Measurements from ENCODE around the gene PRKCG.

PRKCG gene

DNA sequence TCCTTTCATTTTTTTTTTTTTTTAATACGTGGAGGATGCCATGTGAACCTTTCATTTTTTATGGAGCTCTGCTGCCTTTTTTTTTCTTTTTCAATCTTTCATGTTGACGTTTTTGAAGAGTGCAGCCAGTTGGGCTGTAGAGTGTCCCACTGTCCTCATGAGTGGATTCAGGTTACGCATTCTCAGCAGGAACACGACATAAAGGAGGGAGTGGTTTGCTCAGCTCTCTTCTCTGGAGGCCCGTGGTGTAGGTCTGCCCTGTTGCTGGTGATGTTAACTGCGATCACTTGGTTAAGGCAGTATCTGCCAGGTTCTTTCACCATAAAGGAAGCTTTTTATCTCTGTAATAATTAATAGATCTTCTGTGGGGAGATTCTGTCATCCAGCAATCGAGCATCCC, 54.0 kb downstream of the PRKCG start:
- no peak for DNase-seq
- Mint-ChIP-seq H3K4me1 (peaks cover 6% of the 10 kb centered on the region), H3K27me3 (ENCODE audit: low read depth, poor library complexity) (peaks cover 28% of the 10 kb centered on the region), H3K4me3 (no peak overlapping the region), H3K36me3 (ENCODE audit: low read depth) (no peaks in the 10 kb centered on the region), H3K27ac (no peak overlapping the region), H3K9me3 (peaks cover 8% of the 10 kb centered on the region)
- TF ChIP-seq, protein P1, sequence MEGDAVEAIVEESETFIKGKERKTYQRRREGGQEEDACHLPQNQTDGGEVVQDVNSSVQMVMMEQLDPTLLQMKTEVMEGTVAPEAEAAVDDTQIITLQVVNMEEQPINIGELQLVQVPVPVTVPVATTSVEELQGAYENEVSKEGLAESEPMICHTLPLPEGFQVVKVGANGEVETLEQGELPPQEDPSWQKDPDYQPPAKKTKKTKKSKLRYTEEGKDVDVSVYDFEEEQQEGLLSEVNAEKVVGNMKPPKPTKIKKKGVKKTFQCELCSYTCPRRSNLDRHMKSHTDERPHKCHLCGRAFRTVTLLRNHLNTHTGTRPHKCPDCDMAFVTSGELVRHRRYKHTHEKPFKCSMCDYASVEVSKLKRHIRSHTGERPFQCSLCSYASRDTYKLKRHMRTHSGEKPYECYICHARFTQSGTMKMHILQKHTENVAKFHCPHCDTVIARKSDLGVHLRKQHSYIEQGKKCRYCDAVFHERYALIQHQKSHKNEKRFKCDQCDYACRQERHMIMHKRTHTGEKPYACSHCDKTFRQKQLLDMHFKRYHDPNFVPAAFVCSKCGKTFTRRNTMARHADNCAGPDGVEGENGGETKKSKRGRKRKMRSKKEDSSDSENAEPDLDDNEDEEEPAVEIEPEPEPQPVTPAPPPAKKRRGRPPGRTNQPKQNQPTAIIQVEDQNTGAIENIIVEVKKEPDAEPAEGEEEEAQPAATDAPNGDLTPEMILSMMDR (IDR thresholded peaks at IDR 0.05) = no peak

DNA sequence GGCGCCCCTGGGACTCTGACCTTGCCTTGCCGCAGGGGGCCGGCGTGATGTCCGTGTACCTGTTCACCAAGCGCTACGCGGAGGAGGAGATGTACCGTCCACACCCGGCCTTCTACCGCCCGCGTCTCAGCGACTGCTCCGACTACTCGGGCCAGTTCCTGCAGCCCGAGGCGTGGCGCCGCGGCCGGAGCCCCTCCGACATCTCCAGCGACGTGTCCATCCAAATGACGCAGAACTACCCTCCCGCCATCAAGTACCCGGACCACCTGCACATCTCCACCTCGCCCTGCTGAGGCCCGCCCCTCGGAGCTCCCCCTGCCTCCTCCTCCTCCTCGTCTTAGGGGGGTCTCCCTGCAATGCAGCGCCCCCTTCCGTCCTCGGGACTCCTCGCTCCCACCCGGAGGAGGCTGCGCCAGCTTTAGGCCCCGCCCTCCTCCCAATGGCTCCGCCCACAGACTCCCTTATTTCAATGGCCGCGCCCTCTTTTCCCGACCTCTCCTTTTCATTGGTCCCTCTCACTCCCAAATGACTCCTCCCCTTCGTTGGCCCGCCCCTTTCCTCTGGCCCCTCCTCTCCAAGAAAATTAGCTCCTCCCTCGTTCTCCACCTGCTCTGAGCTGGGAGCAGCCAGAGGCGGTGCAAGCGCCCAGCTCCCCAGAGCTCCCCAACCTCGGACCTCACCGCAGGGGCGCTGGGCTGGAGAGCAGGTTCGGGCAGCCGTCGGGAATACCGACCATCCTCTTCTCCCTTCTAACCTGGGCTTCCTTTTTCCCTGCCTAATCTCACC, 60.2 kb downstream of the PRKCG start:
- Mint-ChIP-seq H3K4me3 (no peak overlapping the region), H3K27ac (no peak overlapping the region), H3K9me3 (peaks cover 19% of the 10 kb centered on the region), H3K27me3 (ENCODE audit: low read depth, poor library complexity) (peaks cover 79% of the 10 kb centered on the region), H3K36me3 (ENCODE audit: low read depth) (no peaks in the 10 kb centered on the region), H3K4me1 (no peaks in the 10 kb centered on the region)
- peak; percentile 83 for DNase-seq
- TF ChIP-seq, protein P1 (IDR thresholded peaks at IDR 0.05) = peak; percentile 42

DNA sequence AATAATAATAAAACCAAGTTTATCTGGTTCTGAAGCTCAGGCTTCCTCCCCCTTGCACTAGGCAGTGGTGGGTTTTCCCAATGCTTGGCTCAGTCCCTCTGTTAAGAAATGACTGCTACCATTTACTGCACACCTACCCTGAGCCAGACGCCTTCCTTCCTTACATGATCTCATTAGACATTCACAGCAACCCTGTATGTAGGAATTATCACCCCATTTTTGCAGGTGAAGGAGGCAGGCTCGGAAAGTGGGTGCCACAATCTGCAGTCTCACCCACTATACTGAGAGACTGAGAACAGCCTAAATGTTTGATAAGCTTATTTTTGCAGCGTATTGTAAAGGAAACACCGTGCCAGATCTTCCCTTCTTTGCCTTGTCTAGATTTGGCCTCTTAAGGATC, 62.4 kb downstream of the PRKCG start:
- no peak overlapping the region for H3K27ac Mint-ChIP-seq
- peaks cover 82% of the 10 kb centered on the region for H3K27me3 Mint-ChIP-seq (ENCODE audit: low read depth, poor library complexity)
- H3K9me3 Mint-ChIP-seq = peaks cover 17% of the 10 kb centered on the region
- no peak overlapping the region for H3K4me3 Mint-ChIP-seq
- no peak for DNase-seq
- no peaks in the 10 kb centered on the region for H3K36me3 Mint-ChIP-seq (ENCODE audit: low read depth)
- no peaks in the 10 kb centered on the region for H3K4me1 Mint-ChIP-seq
- TF ChIP-seq, protein P1 (IDR thresholded peaks at IDR 0.05) = no peak

DNA sequence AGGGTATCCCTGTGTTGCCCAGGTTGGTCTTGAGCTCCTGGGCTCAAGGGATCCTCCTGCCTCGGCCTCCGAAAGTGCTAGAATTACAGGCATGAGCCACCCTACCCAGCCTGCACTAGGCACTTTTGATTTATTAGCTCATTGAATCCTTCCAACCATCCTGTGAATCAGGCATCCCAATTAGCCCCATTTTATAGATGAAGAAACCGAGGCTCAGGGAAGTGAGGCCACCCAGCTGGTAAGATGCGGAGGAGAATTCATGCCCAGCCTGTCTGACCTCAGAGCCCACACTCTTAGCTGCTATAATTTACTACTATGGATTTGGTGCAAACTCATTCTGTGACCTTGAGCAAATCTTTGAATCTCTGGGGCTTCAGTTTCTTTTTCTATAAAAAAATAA, 62.9 kb downstream of the PRKCG start:
- H3K27me3 Mint-ChIP-seq (ENCODE audit: low read depth, poor library complexity) = peaks cover 76% of the 10 kb centered on the region
- no peaks in the 10 kb centered on the region for H3K36me3 Mint-ChIP-seq (ENCODE audit: low read depth)
- H3K4me1 Mint-ChIP-seq = no peaks in the 10 kb centered on the region
- TF ChIP-seq, protein P1 (IDR thresholded peaks at IDR 0.05) = no peak
- H3K4me3 Mint-ChIP-seq = no peak overlapping the region
- no peak overlapping the region for H3K27ac Mint-ChIP-seq
- no peak for DNase-seq
- H3K9me3 Mint-ChIP-seq = peaks cover 16% of the 10 kb centered on the region

DNA sequence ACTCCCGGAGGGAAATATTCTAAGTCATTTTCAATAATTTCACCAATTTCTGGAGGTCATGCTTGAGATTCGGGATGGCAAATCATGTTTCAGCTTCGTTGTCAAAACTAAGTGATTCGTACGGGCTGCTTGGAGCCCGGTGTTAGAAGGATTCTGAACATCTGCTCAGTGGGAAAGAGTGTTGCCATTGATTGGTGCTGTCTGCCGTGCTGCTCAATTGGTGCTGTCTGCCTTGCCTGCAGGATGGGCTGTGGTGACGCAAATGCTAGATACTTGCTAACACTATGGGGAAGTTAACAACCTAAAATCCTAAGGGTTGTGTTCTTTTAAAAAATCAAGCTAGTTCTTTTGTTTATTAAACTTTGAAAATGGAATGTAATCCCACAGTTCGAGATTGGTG, 63.4 kb downstream of the PRKCG start:
- TF ChIP-seq, protein P1 (IDR thresholded peaks at IDR 0.05) = no peak
- Mint-ChIP-seq H3K4me1 (no peaks in the 10 kb centered on the region), H3K27ac (no peak overlapping the region), H3K4me3 (no peak overlapping the region), H3K9me3 (peaks cover 12% of the 10 kb centered on the region), H3K36me3 (ENCODE audit: low read depth) (no peaks in the 10 kb centered on the region), H3K27me3 (ENCODE audit: low read depth, poor library complexity) (peaks cover 71% of the 10 kb centered on the region)
- no peak for DNase-seq

DNA sequence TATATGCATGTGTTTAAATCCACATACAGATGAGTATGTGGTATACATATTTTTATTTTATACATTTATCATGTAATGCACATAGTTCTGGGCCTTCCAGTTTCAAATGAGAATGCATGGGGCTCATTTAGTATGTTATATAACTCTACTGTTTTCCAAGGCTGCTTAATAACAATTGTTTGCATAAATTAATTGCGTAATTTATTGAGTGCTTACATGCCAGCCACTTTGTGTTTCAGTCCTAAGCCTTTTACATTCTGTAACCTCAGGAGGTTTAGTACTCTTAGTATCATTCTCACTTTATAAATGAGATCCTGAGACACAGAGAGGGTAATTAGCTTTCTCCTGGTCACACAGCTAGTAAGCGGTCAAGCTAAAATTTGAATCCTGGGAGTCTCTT, 64.0 kb downstream of the PRKCG start:
- no peak for DNase-seq
- TF ChIP-seq, protein P1 (IDR thresholded peaks at IDR 0.05) = no peak
- Mint-ChIP-seq H3K36me3 (ENCODE audit: low read depth) (no peaks in the 10 kb centered on the region), H3K9me3 (peaks cover 12% of the 10 kb centered on the region), H3K4me1 (no peaks in the 10 kb centered on the region), H3K27ac (no peak overlapping the region), H3K4me3 (no peak overlapping the region), H3K27me3 (ENCODE audit: low read depth, poor library complexity) (peaks cover 66% of the 10 kb centered on the region)
